OCI-LY3 (cell line): Measurements from ENCODE around the gene ELL2.

Source experiments
- CTCF ChIP-seq: fragments of 200-600, 300-600 bp; sonication (generic); IDR thresholded peaks from 2 replicates; pipeline ENCODE4 v1.5.1; 2014; ENCODE audit warnings: antibody characterized with exemption, low read length, low read depth
- EZH2phosphoT487 ChIP-seq: fragments of 200-600 bp; shearing (Covaris generic); IDR thresholded peaks from 2 replicates; pipeline ENCODE4 v1.6.1; 2018; ENCODE audit warnings: antibody characterized with exemption, mixed run types, low read depth

DNA sequence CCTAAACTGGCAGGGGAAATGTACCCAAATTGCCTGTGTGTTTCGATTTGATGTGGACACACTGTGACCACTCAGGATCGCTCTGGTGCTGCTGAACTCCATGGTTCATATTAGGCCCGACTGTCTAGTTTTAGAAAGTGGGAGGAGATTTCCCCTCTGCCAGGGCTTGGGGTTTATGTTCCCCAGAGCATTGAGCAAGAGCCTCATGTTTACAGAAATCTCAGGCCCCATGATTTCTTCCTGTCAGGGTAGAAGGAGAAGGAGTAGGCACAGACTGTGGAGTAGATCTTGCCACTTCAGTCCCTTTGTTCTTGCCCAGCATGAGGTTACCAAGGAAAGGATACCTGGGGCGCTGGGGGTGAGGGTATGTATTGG lies 98.3 kb downstream of the ELL2 start:
- TF ChIP-seq CTCF (no peak), EZH2phosphoT487 (no peak)
